GM06990 (cell line): ENCODE data around the gene PEX13.
"Not testable (repeated sequence)": the region's sequence is repeated elsewhere in the genome, so short reads cannot be mapped to it uniquely, and the experiment has no call there.

Source experiments
- DNase-seq: peaks from one replicate; pipeline ENCODE4 v3.0.0-alpha.2; 2011; ENCODE audit not compliant: insufficient read length; ENCODE audit errors: extremely low read depth
- H3K27me3 ChIP-seq: replicated peaks from 2 replicates; pipeline ENCODE4 v1.6.0; 2011; ENCODE audit warnings: low read length; ENCODE audit not compliant: control insufficient read depth, insufficient read depth
- H3K36me3 ChIP-seq: 2 replicates; pipeline ENCODE4 v1.5.1; 2011; ENCODE audit warnings: low read length; ENCODE audit not compliant: control insufficient read depth, insufficient read depth
- H3K4me3 ChIP-seq: replicated peaks from 2 replicates; pipeline ENCODE4 v1.5.1; 2011; ENCODE audit warnings: low read depth, mild to moderate bottlenecking, control low read depth, low read length
- CTCF ChIP-seq: IDR thresholded peaks from 2 replicates; pipeline ENCODE4 v1.5.1; 2011; ENCODE audit warnings: low read length, control low read depth, mild to moderate bottlenecking, inconsistent platforms; ENCODE audit not compliant: insufficient read depth, poor library complexity, severe bottlenecking

PEX13 gene

GRCh38 chr2:60976875-60977561 is 40.5 kb upstream of the PEX13 start:
- Histone ChIP-seq H3K27me3 (no peaks in the 10 kb centered on the region), H3K36me3 (peaks cover 1% of the 10 kb centered on the region; the same call in 1 of the 2 replicates), H3K4me3 (no peak overlapping the region)
- peak; percentile 37 for DNase-seq
- TF ChIP-seq CTCF = no peak

DNA sequence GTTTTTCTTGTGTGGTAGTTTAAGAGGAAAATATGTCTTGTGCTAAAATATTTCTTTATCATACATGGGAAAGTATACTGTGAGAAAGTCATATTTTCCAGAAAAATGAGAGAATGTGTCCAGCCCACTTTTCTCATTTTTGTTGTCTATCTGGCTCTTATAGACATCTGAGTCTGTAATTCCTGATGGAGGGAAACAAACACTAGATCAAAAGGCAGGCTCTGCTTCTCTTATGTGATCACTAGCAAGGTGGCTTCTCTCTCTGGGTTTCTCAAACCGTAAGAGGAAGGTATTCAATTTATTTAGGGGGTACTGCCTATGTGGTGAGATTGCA is 40.0 kb upstream of the PEX13 start:
- Histone ChIP-seq H3K27me3 (no peaks in the 10 kb centered on the region), H3K36me3 (peaks cover 1% of the 10 kb centered on the region; the same call in 1 of the 2 replicates), H3K4me3 (no peak overlapping the region)
- TF ChIP-seq CTCF = no peak
- DNase-seq = no peak

- no peak for DNase-seq
- no peaks in the 10 kb centered on the region for H3K27me3 ChIP-seq
- no peak overlapping the region for H3K4me3 ChIP-seq
- peaks cover 1% of the 10 kb centered on the region; the same call in 1 of the 2 replicates for H3K36me3 ChIP-seq
- no peak for TF ChIP-seq CTCF
Measured at GRCh38 chr2:60979231-60979630, 38.3 kb upstream of the PEX13 start.

- H3K27me3 ChIP-seq = no peaks in the 10 kb centered on the region
- H3K36me3 ChIP-seq = no peaks in the 10 kb centered on the region
- no peak for DNase-seq
- no peak overlapping the region for H3K4me3 ChIP-seq
- no peak for TF ChIP-seq CTCF
Measured at GRCh38 chr2:60980071-60980815, 37.3 kb upstream of the PEX13 start.

DNA sequence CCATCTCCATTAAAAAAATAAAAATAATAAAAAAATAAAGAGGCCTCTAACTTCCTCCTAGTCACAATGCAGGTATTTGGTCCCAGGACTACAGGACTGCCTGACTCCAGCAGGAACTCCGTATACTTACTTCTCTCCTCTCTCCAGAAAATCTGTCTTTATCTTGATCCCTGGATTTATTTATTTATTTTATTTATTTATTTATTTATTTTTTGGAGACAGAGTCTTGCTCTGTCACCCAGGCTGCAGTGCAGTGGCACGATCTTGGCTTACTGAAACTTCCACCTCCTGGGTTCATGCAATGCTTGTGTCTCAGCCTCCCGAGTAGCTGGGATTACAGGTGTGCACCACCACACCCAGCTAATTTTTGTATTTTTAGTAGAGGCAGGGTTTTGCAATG is 35.5 kb upstream of the PEX13 start:
- not testable (repeated sequence) for H3K4me3 ChIP-seq, DNase-seq, H3K36me3 ChIP-seq, H3K27me3 ChIP-seq

DNA sequence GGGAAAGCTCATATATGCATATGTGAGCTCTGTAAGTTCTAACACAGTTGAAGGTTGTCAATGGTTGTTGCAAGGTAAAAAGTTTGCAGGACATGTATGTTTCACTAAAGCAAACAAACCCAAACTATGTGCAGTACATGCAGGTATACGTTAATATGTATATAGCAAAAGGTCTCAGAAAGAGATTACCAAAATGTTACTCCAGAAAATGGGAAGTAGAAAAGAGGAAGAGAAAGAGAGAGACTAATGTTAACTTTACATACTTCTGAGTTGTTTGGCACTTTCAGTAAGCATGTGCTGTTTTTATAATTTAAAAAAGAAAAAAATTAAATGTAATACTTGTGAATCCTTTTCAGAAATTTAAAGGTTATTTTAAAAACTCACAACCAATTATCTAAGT is 32.8 kb upstream of the PEX13 start:
- TF ChIP-seq CTCF = no peak
- H3K36me3 ChIP-seq = no peaks in the 10 kb centered on the region
- no peaks in the 10 kb centered on the region for H3K27me3 ChIP-seq
- no peak overlapping the region for H3K4me3 ChIP-seq
- peak; percentile 39 for DNase-seq
